HepG2 (cell line): ENCODE measurements around the gene CEBPZOS. TPM values are rescaled to one million over a fixed set of nuclear protein-coding genes. Genes with fewer than 3 reads are reported as not detected.

ENCODE experiments used
- TOE1 ChIP-seq: sonication (generic); formaldehyde crosslinking; IDR thresholded peaks from 2 replicates; pipeline ENCODE4 v1.4.0; 2020; ENCODE audit warnings: mild to moderate bottlenecking, missing genetic modification reagents
- TOPORS ChIP-seq: sonication (generic); formaldehyde crosslinking; IDR thresholded peaks from 2 replicates; pipeline ENCODE4 v1.8.0; 2023; ENCODE audit warnings: mild to moderate bottlenecking, missing genetic modification reagents
- ZEB1 ChIP-seq: IDR thresholded peaks from 2 replicates; pipeline ENCODE4 v1.6.1; 2012; ENCODE audit warnings: mild to moderate bottlenecking, low read depth, inconsistent platforms; ENCODE audit not compliant: insufficient replicate concordance
- ZNF362 ChIP-seq: sonication (generic); formaldehyde crosslinking; IDR thresholded peaks from 2 replicates; pipeline ENCODE4 v1.4.0; 2020; ENCODE audit warnings: missing genetic modification reagents, mild to moderate bottlenecking, borderline replicate concordance
- ZNF558 ChIP-seq: sonication (generic); formaldehyde crosslinking; IDR thresholded peaks from 2 replicates; pipeline ENCODE4 v1.9.0; 2022; ENCODE audit warnings: mild to moderate bottlenecking, missing genetic modification reagents, borderline replicate concordance
- ZNF569 ChIP-seq: sonication (generic); formaldehyde crosslinking; IDR thresholded peaks from 2 replicates; pipeline ENCODE4 v1.5.0; 2020; ENCODE audit warnings: mild to moderate bottlenecking, missing genetic modification reagents, moderate library complexity, borderline replicate concordance
- ZNF644 ChIP-seq: IDR thresholded peaks from 2 replicates; pipeline ENCODE4 v1.6.1; 2016; ENCODE audit warnings: low read depth
- ZZZ3 ChIP-seq: sonication (generic); formaldehyde crosslinking; IDR thresholded peaks from 2 replicates; pipeline ENCODE4 v1.4.0; 2020; ENCODE audit warnings: missing genetic modification reagents, mild to moderate bottlenecking, borderline replicate concordance
- polyA plus RNA-seq, 8 experiments: library from polyadenylated mRNA; depleted of rRNA in 3 of 8; stranded (reverse) in 7 of 8; unstranded in 1 of 8; fragments of >200 nt; fragmentation: Illumina TruSeq in 4 of 8; extraction: Trizol in 4 of 8; gene quantifications; 2 replicates each; pipeline versions ENCODE4 v1.2.1 to v1.2.3, GENCODE V29; 2011 to 2016; ENCODE audit warnings: low read depth in 4 of 8, missing spikeins in 1 of 8, mixed read lengths in 1 of 8; ENCODE audit not compliant: insufficient read depth in 1 of 8
- total RNA-seq, 5 experiments: library from RNA; depleted of rRNA; stranded (reverse); fragments of >200 nt; fragmentation: Illumina TruSeq; extraction: Trizol; gene quantifications; 2 replicates each; pipeline ENCODE4 v1.2.3, GENCODE V29; 2016; ENCODE audit warnings: low read depth in 1 of 5
- TF ChIP-seq, protein P1 (sequence below): sonication (generic); formaldehyde crosslinking; IDR thresholded peaks from 2 replicates; pipeline ENCODE4 v1.4.0; 2020; ENCODE audit warnings: missing genetic modification reagents
- TF ChIP-seq, protein P2 (sequence below): sonication (generic); formaldehyde crosslinking; IDR thresholded peaks from 2 replicates; pipeline ENCODE4 v1.4.0; 2020; ENCODE audit warnings: mild to moderate bottlenecking, missing genetic modification reagents
- TF ChIP-seq, protein P3 (sequence below): IDR thresholded peaks from 2 replicates; pipeline ENCODE4 v1.4.0; 2020; ENCODE audit warnings: mild to moderate bottlenecking, missing genetic modification reagents
- TF ChIP-seq, protein P4 (sequence below): sonication (generic); formaldehyde crosslinking; IDR thresholded peaks from 2 replicates; pipeline ENCODE4 v1.5.0; 2020; ENCODE audit warnings: mild to moderate bottlenecking, missing genetic modification reagents

CEBPZOS gene
- total and polyA plus RNA-seq, 2 of the 13 experiments (the other 11 are each of a cell fraction or from before 2014, with no cell fraction given), result 18.6 to 44.7 TPM

DNA sequence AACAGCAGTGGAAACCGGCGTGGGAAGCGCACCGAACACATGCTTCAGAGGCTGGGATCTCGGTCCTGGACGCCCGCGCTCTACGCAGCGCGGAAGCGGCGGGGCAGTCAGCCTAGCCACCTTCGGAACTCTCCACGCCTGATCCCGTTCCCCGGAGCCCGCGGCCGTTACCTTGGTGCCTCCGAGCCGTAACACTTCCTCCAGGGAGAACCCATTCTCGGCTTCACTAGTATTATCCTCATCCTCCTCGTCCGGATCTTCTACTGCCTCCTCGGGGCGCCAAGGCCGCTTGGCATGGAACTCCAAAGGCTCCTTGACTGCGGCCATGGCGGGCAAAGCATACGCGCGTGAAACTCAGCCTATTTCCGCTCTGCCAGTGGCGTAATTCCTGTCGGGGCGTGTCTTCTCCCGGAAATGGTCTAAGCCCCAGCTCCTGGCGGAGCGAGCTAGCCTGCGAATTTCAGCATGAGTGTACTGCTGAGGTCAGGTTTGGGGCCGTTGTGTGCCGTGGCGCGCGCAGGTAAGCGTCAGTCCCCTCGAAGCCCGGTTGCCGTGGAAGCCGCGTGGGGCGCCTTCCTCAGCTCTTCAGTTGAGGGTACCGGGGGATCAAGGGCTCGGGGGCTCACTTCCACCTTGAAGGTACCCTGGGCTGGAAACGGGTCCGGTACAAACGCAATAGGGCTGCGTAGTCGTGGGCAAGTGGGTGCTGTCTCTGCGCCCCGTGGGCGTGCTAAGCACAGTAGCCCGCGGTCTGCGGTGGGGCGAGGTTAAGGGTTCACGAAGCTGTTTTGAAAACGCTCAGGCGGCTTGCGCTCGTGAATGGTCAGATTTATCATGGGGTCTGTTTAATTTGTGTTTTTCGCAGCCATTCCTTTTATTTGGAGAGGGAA lies 35.2 kb downstream of the CEBPZOS start, which contains the start of the genes CEBPZ and NDUFAF7 (continued):
- TF ChIP-seq ZZZ3, result no peak; the same call in 1 of the 2 replicates
- TF ChIP-seq TOE1 (CRISPR knock-in tag), result 0 out of 2 replicates have a peak, but pooled peaks have one; percentile 56
- peak; percentile 88 for TF ChIP-seq ZNF644 (CRISPR knock-in tag)
- TF ChIP-seq, protein P1, sequence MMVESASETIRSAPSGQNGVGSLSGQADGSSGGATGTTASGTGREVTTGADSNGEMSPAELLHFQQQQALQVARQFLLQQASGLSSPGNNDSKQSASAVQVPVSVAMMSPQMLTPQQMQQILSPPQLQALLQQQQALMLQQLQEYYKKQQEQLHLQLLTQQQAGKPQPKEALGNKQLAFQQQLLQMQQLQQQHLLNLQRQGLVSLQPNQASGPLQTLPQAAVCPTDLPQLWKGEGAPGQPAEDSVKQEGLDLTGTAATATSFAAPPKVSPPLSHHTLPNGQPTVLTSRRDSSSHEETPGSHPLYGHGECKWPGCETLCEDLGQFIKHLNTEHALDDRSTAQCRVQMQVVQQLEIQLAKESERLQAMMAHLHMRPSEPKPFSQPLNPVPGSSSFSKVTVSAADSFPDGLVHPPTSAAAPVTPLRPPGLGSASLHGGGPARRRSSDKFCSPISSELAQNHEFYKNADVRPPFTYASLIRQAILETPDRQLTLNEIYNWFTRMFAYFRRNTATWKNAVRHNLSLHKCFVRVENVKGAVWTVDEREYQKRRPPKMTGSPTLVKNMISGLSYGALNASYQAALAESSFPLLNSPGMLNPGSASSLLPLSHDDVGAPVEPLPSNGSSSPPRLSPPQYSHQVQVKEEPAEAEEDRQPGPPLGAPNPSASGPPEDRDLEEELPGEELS (CRISPR knock-in tag), result peak; percentile 59; the same call in 1 of the 2 replicates
- no peak for TF ChIP-seq ZNF362 (CRISPR knock-in tag)
- TF ChIP-seq ZEB1, result peak; percentile 75
- TF ChIP-seq TOPORS, result peak; percentile 91
- TF ChIP-seq, protein P2, sequence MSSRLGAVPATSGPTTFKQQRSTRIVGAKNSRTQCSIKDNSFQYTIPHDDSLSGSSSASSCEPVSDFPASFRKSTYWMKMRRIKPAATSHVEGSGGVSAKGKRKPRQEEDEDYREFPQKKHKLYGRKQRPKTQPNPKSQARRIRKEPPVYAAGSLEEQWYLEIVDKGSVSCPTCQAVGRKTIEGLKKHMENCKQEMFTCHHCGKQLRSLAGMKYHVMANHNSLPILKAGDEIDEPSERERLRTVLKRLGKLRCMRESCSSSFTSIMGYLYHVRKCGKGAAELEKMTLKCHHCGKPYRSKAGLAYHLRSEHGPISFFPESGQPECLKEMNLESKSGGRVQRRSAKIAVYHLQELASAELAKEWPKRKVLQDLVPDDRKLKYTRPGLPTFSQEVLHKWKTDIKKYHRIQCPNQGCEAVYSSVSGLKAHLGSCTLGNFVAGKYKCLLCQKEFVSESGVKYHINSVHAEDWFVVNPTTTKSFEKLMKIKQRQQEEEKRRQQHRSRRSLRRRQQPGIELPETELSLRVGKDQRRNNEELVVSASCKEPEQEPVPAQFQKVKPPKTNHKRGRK (CRISPR knock-in tag), result no peak; the same call in 1 of the 2 replicates
- peak; percentile 95 for TF ChIP-seq ZNF558 (CRISPR knock-in tag)
- TF ChIP-seq, protein P3, sequence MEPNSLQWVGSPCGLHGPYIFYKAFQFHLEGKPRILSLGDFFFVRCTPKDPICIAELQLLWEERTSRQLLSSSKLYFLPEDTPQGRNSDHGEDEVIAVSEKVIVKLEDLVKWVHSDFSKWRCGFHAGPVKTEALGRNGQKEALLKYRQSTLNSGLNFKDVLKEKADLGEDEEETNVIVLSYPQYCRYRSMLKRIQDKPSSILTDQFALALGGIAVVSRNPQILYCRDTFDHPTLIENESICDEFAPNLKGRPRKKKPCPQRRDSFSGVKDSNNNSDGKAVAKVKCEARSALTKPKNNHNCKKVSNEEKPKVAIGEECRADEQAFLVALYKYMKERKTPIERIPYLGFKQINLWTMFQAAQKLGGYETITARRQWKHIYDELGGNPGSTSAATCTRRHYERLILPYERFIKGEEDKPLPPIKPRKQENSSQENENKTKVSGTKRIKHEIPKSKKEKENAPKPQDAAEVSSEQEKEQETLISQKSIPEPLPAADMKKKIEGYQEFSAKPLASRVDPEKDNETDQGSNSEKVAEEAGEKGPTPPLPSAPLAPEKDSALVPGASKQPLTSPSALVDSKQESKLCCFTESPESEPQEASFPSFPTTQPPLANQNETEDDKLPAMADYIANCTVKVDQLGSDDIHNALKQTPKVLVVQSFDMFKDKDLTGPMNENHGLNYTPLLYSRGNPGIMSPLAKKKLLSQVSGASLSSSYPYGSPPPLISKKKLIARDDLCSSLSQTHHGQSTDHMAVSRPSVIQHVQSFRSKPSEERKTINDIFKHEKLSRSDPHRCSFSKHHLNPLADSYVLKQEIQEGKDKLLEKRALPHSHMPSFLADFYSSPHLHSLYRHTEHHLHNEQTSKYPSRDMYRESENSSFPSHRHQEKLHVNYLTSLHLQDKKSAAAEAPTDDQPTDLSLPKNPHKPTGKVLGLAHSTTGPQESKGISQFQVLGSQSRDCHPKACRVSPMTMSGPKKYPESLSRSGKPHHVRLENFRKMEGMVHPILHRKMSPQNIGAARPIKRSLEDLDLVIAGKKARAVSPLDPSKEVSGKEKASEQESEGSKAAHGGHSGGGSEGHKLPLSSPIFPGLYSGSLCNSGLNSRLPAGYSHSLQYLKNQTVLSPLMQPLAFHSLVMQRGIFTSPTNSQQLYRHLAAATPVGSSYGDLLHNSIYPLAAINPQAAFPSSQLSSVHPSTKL, result peak; percentile 79
- TF ChIP-seq, protein P4, sequence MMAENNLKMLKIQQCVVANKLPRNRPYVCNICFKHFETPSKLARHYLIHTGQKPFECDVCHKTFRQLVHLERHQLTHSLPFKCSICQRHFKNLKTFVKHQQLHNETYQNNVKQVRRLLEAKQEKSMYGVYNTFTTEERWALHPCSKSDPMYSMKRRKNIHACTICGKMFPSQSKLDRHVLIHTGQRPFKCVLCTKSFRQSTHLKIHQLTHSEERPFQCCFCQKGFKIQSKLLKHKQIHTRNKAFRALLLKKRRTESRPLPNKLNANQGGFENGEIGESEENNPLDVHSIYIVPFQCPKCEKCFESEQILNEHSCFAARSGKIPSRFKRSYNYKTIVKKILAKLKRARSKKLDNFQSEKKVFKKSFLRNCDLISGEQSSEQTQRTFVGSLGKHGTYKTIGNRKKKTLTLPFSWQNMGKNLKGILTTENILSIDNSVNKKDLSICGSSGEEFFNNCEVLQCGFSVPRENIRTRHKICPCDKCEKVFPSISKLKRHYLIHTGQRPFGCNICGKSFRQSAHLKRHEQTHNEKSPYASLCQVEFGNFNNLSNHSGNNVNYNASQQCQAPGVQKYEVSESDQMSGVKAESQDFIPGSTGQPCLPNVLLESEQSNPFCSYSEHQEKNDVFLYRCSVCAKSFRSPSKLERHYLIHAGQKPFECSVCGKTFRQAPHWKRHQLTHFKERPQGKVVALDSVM (CRISPR knock-in tag), result no peak; the same call in 1 of the 2 replicates
- no peak for TF ChIP-seq ZNF569 (CRISPR knock-in tag)
